MM.1S (cell line): ENCODE results near the gene PHF21B.

Experiments used
- DNase-seq: peaks from one replicate; pipeline ENCODE4 v3.0.0-alpha.2; 2015
- H2AFZ ChIP-seq: fragments of 300-600 bp; sonication (generic); 2 replicates; pipeline ENCODE4 v1.6.0; 2016; ENCODE audit warnings: antibody characterized with exemption, low read length
- H3F3A ChIP-seq: fragments of 300-600 bp; sonication (generic); 2 replicates; pipeline ENCODE4 v1.6.1; 2016; ENCODE audit warnings: mild to moderate bottlenecking, antibody characterized with exemption, low read length, moderate library complexity, mixed read lengths; ENCODE audit not compliant: insufficient read depth
- H3K27ac ChIP-seq: fragments of 300-600 bp; sonication (generic); 2 replicates; pipeline ENCODE4 v1.5.1; 2016; ENCODE audit warnings: mild to moderate bottlenecking, low read length
- H3K27me3 ChIP-seq: fragments of 300-600 bp; sonication (generic); replicated peaks from 2 replicates; pipeline ENCODE4 v1.6.0; 2016; ENCODE audit warnings: low read length; ENCODE audit not compliant: insufficient read depth
- H3K36me3 ChIP-seq: fragments of 300-600 bp; sonication (generic); replicated peaks from 2 replicates; pipeline ENCODE4 v1.6.1; 2016; ENCODE audit warnings: mild to moderate bottlenecking, low read length, mixed read lengths; ENCODE audit not compliant: insufficient read depth
- H3K4me1 ChIP-seq: fragments of 300-600 bp; sonication (generic); 2 replicates; pipeline ENCODE4 v1.6.1; 2016; ENCODE audit warnings: low read length, mixed read lengths
- H3K4me2 ChIP-seq: fragments of 300-600 bp; sonication (generic); 2 replicates; pipeline ENCODE4 v1.6.0; 2016; ENCODE audit warnings: low read depth, low read length
- H3K4me3 ChIP-seq: fragments of 300-600 bp; sonication (generic); 2 replicates; pipeline ENCODE4 v1.5.1; 2016; ENCODE audit warnings: low read length, mixed read lengths
- H3K79me2 ChIP-seq: fragments of 300-600 bp; sonication (generic); 2 replicates; pipeline ENCODE4 v1.6.1; 2016; ENCODE audit warnings: mixed run types, low read length, mixed read lengths
- H3K9ac ChIP-seq: fragments of 300-600 bp; sonication (generic); 2 replicates; pipeline ENCODE4 v1.6.1; 2016; ENCODE audit warnings: low read length, mixed read lengths
- H3K9me2 ChIP-seq: fragments of 300-600 bp; sonication (generic); replicated peaks from 2 replicates; pipeline ENCODE4 v1.6.1; 2016; ENCODE audit warnings: mild to moderate bottlenecking, low read length, mixed read lengths; ENCODE audit not compliant: insufficient read depth
- H3K9me3 ChIP-seq: fragments of 300-600 bp; sonication (generic); replicated peaks from 2 replicates; pipeline ENCODE4 v1.6.1; 2016; ENCODE audit warnings: mild to moderate bottlenecking, low read length, mixed read lengths; ENCODE audit not compliant: insufficient read depth
- H4K20me1 ChIP-seq: fragments of 300-600 bp; sonication (generic); 2 replicates; pipeline ENCODE4 v1.6.1; 2016; ENCODE audit warnings: mild to moderate bottlenecking, low read length, moderate library complexity, mixed read lengths; ENCODE audit not compliant: insufficient read depth
- EZH2 ChIP-seq: fragments of 300-600 bp; sonication (generic); optimal IDR thresholded peaks from 2 replicates; pipeline ENCODE3; 2017; ENCODE audit warnings: low read depth, mild to moderate bottlenecking, antibody characterized with exemption, low read length, mixed read lengths
- EZH2phosphoT487 ChIP-seq: fragments of 300-600 bp; sonication (generic); IDR thresholded peaks from 2 replicates; pipeline ENCODE4 v1.6.1; 2018; ENCODE audit warnings: antibody characterized with exemption, low read length
- TF ChIP-seq, protein P1 (sequence below): fragments of 300-600 bp; sonication (generic); IDR thresholded peaks from 2 replicates; pipeline ENCODE4 v1.5.1; 2016; ENCODE audit warnings: antibody characterized with exemption, low read length, mixed read lengths

The PHF21B gene

GRCh38 chr22:44935724-44936123 lies 74.1 kb downstream of the PHF21B start:
- Histone ChIP-seq H4K20me1 (no peaks in the 10 kb centered on the region), H3K36me3 (no peaks in the 10 kb centered on the region), H3K9me3 (no peaks in the 10 kb centered on the region), H3K27ac (no peak overlapping the region), H3K4me3 (no peak overlapping the region), H3K79me2 (no peaks in the 10 kb centered on the region), H2AFZ (no peak overlapping the region), H3K9me2 (no peaks in the 10 kb centered on the region), H3F3A (no peaks in the 10 kb centered on the region), H3K4me2 (no peak overlapping the region), H3K4me1 (no peaks in the 10 kb centered on the region), H3K27me3 (peaks cover 99% of the 10 kb centered on the region), H3K9ac (no peak overlapping the region)
- TF ChIP-seq EZH2 (no peak), EZH2phosphoT487 (no peak)
- TF ChIP-seq, protein P1, sequence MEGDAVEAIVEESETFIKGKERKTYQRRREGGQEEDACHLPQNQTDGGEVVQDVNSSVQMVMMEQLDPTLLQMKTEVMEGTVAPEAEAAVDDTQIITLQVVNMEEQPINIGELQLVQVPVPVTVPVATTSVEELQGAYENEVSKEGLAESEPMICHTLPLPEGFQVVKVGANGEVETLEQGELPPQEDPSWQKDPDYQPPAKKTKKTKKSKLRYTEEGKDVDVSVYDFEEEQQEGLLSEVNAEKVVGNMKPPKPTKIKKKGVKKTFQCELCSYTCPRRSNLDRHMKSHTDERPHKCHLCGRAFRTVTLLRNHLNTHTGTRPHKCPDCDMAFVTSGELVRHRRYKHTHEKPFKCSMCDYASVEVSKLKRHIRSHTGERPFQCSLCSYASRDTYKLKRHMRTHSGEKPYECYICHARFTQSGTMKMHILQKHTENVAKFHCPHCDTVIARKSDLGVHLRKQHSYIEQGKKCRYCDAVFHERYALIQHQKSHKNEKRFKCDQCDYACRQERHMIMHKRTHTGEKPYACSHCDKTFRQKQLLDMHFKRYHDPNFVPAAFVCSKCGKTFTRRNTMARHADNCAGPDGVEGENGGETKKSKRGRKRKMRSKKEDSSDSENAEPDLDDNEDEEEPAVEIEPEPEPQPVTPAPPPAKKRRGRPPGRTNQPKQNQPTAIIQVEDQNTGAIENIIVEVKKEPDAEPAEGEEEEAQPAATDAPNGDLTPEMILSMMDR: no peak
- no peak for DNase-seq

DNA sequence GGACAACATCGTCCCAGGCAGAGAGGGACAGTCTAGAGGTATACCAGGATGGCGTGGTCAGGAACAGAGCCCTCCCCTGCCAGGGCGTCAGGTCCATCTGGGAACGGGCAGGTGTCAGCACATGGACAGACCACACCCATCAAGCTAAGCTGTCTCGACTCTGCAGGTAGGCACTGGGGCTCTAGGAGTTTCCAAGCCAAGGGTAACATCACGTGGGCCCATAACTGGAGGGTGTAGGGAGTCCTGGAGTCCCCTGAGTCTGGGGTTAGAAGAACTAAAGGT lies 75.4 kb downstream of the PHF21B start:
- no peaks in the 10 kb centered on the region for H3F3A ChIP-seq
- no peaks in the 10 kb centered on the region for H3K4me1 ChIP-seq

GRCh38 chr22:44933666-44934453 lies 75.9 kb downstream of the PHF21B start:
- no peaks in the 10 kb centered on the region for H3K4me1 ChIP-seq
- DNase-seq: no peak
- H2AFZ ChIP-seq: no peak overlapping the region
- H3F3A ChIP-seq: no peaks in the 10 kb centered on the region
- H3K27ac ChIP-seq: no peak overlapping the region
- H4K20me1 ChIP-seq: no peaks in the 10 kb centered on the region
- no peaks in the 10 kb centered on the region for H3K9me3 ChIP-seq
- no peaks in the 10 kb centered on the region for H3K79me2 ChIP-seq
- no peak overlapping the region for H3K4me2 ChIP-seq
- peaks cover 97% of the 10 kb centered on the region for H3K27me3 ChIP-seq
- no peak overlapping the region for H3K4me3 ChIP-seq
- no peaks in the 10 kb centered on the region for H3K36me3 ChIP-seq
- TF ChIP-seq EZH2: no peak
- TF ChIP-seq, protein P1: no peak
- TF ChIP-seq EZH2phosphoT487: no peak
- H3K9me2 ChIP-seq: no peaks in the 10 kb centered on the region
- no peak overlapping the region for H3K9ac ChIP-seq

More for the DNA sequence above, 75.4 kb downstream of the PHF21B start:
- DNase-seq: no peak
- Histone ChIP-seq H3K79me2 (no peaks in the 10 kb centered on the region), H3K27ac (no peak overlapping the region), H3K36me3 (no peaks in the 10 kb centered on the region), H3K27me3 (peaks cover 97% of the 10 kb centered on the region), H3K4me3 (no peak overlapping the region), H2AFZ (no peak overlapping the region), H3K9me2 (no peaks in the 10 kb centered on the region), H3K9ac (no peak overlapping the region), H3K9me3 (no peaks in the 10 kb centered on the region), H3K4me2 (no peak overlapping the region), H4K20me1 (no peaks in the 10 kb centered on the region)
- TF ChIP-seq, protein P1: no peak
- no peak for TF ChIP-seq EZH2phosphoT487
- no peak for TF ChIP-seq EZH2
